Measurements from ENCODE around the gene SLC7A10. TPM values are rescaled to one million over a fixed set of nuclear protein-coding genes. Genes with fewer than 3 reads are reported as not detected.
A peak's percentile ranks its signal among the peaks of the same experiment; 100 is the strongest.

SLC7A10 gene
- total RNA-seq, 2 donors from 2014 or later, result not detected

- Histone ChIP-seq H3K4me1 (peaks cover 9% of the 10 kb centered on the region), H3K4me3 (no peak overlapping the region), H3K36me3 (no peaks in the 10 kb centered on the region), H3K27ac (no peak overlapping the region), H3K9me3 (no peaks in the 10 kb centered on the region), H3K27me3 (no peaks in the 10 kb centered on the region), H3K9ac (ENCODE audit: low read depth in 2 of 2, low read length in 2 of 2) (no peak overlapping the region)
- intact Hi-C loops (cut with DNase I), result loop anchor here (2.0 kb wide), 1 partner anchor 166 kb away; no protein-coding TSS in a partner anchor
- TF ChIP-seq CTCF (IDR thresholded peaks at IDR 0.05), result no peak
- DNase-seq, result no peak
Observed at GRCh38 chr19:33241091-33241529, 15.5 kb upstream of the SLC7A10 start.

GRCh38 chr19:33240181-33240771 lies 14.6 kb upstream of the SLC7A10 start:
- DNase-seq, result no peak
- no peaks in the 10 kb centered on the region for H3K9me3 ChIP-seq
- intact Hi-C loops (cut with DNase I), result loop anchor here (2.0 kb wide), 1 partner anchor 167 kb away; no protein-coding TSS in a partner anchor
- no peaks in the 10 kb centered on the region for H3K36me3 ChIP-seq
- peaks cover 9% of the 10 kb centered on the region for H3K4me1 ChIP-seq
- H3K27ac ChIP-seq, result no peak overlapping the region
- no peak overlapping the region for H3K4me3 ChIP-seq
- TF ChIP-seq CTCF (IDR thresholded peaks at IDR 0.05), result no peak
- no peaks in the 10 kb centered on the region for H3K27me3 ChIP-seq
- H3K9ac ChIP-seq (ENCODE audit: low read depth in 2 of 2, low read length in 2 of 2), result peak overlapping the region in 1 of 2 donors; percentile 2

- Histone ChIP-seq H3K9ac (ENCODE audit: low read depth in 2 of 2, low read length in 2 of 2) (no peak overlapping the region), H3K9me3 (no peaks in the 10 kb centered on the region), H3K36me3 (no peaks in the 10 kb centered on the region), H3K4me1 (peaks cover 9% of the 10 kb centered on the region), H3K4me3 (no peak overlapping the region), H3K27me3 (no peaks in the 10 kb centered on the region), H3K27ac (no peak overlapping the region)
- no peak for DNase-seq
- intact Hi-C loops (cut with DNase I), result loop anchor here (5.0 kb wide), 1 partner anchor 533 kb away; no protein-coding TSS in a partner anchor
- no peak for TF ChIP-seq CTCF (IDR thresholded peaks at IDR 0.05)
Observed at GRCh38 chr19:33239223-33239975, 13.7 kb upstream of the SLC7A10 start.

- DNase-seq, result no peak
- intact Hi-C loops (cut with DNase I), result loop anchor here (5.0 kb wide), 1 partner anchor 534 kb away; no protein-coding TSS in a partner anchor
- Histone ChIP-seq H3K27me3 (no peaks in the 10 kb centered on the region), H3K4me1 (peaks cover 9% of the 10 kb centered on the region), H3K4me3 (no peak overlapping the region), H3K36me3 (no peaks in the 10 kb centered on the region), H3K9ac (ENCODE audit: low read depth in 2 of 2, low read length in 2 of 2) (no peak overlapping the region), H3K9me3 (no peaks in the 10 kb centered on the region), H3K27ac (no peak overlapping the region)
- TF ChIP-seq CTCF (IDR thresholded peaks at IDR 0.05), result no peak
Observed at GRCh38 chr19:33238481-33239149, 13.0 kb upstream of the SLC7A10 start.

- H3K9ac ChIP-seq (ENCODE audit: low read depth in 2 of 2, low read length in 2 of 2), result no peak overlapping the region
- TF ChIP-seq CTCF (IDR thresholded peaks at IDR 0.05), result no peak
- intact Hi-C loops (cut with DNase I), result loop anchor here (5.0 kb wide), 1 partner anchor 535 kb away; no protein-coding TSS in a partner anchor
- peaks cover 8% of the 10 kb centered on the region for H3K4me1 ChIP-seq
- H3K36me3 ChIP-seq, result no peaks in the 10 kb centered on the region
- no peaks in the 10 kb centered on the region for H3K27me3 ChIP-seq
- no peaks in the 10 kb centered on the region for H3K9me3 ChIP-seq
- H3K27ac ChIP-seq, result no peak overlapping the region
- no peak overlapping the region for H3K4me3 ChIP-seq
- no peak for DNase-seq
Observed at GRCh38 chr19:33236696-33237390, 11.2 kb upstream of the SLC7A10 start.
